ENCODE measurements around the gene RAB34. TPM values are rescaled to one million over a fixed set of nuclear protein-coding genes. Genes with fewer than 3 reads are reported as not detected.
A peak's percentile ranks its signal among the peaks of the same experiment; 100 is the strongest.

The RAB34 gene
- total RNA-seq, 1 donor from 2014 or later = 41.7 TPM

DNA sequence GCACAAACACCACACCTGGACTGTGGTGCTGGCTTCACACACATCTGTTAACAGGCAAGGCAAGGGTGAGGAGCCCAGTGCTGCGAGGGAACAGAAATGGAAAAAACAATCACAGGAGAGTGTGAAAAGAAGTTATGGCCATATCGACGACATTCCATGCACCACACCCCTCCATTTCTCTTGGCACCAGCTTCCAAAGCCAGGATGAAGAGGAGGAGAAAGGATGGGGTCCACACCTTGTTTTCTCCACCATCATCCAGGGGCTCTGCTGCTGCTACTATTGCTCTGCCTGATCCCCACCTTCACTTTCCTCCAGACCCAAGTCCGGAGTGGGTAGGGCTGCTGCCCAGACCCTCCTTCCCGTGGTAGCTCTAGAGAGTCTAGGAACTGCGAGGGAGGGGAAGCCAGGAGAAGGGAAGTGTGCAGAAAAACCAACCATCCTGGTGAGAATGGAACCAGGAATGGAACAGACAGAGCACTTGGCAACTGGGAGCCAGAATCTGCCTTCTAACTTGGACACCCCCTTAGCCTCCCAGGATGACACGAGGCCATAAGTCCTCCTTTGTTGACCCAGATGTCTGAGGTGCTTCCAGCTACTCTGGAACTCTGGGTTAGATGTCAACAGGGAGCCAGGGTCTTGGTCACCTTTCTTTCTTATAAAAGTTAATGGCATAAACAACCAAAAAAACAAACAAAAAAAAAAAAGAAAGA is 4.8 kb downstream of the RAB34 start:
- no peak for DNase-seq (ENCODE audit: low read depth, low spot score)

- no peak for DNase-seq (ENCODE audit: low read depth, low spot score)
These were observed 5.5 kb downstream of the RAB34 start for GRCh38 chr17:28712032-28712704.

DNA sequence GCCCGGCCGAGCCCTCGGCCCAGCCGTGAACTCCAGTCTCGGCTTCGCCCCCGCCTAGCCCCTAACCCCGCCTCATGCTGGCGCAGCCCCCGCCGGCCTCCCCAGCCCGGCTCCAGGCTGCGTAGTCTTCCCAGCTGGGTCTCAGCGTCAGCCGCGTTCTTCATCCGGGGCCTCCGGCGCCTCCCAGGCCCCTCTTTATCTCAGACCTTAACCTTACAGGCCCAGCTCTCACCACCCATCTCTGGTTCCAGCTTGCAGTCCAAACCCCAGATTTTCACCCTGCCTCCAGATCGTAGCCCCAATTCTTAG is 6.0 kb downstream of the RAB34 start, which contains the start of gene PROCA1:
Gene PROCA1 (minus strand): TSS at position 166 of the 309 bp plus-strand sequence. CDS start 228 bp downstream, outside the sequence.
- no peak for DNase-seq (ENCODE audit: low read depth, low spot score)

- DNase-seq (ENCODE audit: low read depth, low spot score) = peak; percentile 59
These were observed 6.6 kb downstream of the RAB34 start for GRCh38 chr17:28710861-28711722.

DNA sequence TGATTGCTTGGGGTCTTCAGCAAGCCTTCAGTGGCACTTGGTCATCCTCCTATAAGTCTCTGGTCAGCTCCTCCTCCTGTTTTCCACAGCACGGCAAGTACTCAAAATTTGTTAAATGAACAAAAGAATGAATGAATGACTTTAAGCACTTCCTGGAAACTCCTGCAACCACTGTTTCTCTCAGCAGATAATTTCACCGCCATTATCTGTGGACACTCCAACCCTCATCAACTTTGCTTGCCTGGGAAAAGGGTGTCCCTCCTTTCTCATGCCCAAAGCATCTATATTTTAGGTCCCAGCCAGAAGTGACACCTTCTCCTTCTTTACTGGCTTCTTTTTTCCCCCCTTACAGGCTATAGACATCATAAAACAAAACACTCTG is 10.3 kb downstream of the RAB34 start:
- no peak for DNase-seq (ENCODE audit: low read depth, low spot score)

GRCh38 chr17:28706471-28707338 is 11.0 kb downstream of the RAB34 start:
- DNase-seq (ENCODE audit: low read depth, low spot score) = no peak

DNA sequence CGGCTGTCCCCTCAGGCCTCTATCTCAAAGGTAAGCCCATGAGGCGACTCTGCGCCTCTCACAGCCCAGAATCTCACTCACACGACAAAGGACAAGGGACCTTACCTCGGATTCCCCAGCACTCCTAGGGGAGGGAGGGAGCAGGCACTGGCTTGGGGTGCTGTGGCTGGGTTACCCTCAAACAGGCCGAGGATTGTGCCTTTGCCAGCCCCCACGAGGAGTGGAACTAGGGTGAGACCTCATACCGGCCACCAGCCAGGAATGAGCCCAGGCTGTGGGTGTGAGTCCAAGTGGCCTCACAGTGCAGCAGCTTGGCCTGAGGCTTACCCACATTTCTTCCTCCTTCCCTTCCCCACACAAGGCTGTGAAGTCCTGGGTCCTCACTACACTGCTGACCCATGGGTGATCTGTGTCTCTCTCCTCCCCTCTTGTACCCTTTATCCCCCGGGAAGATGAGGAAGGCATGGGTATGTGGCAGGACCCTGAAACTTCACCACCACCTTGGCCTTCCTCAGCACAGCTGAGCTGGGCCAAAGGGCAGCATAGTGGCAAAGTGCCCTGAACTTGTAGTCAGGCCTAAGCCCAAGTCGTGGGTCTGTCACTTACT is 11.8 kb downstream of the RAB34 start:
- DNase-seq (ENCODE audit: low read depth, low spot score) = no peak

DNA sequence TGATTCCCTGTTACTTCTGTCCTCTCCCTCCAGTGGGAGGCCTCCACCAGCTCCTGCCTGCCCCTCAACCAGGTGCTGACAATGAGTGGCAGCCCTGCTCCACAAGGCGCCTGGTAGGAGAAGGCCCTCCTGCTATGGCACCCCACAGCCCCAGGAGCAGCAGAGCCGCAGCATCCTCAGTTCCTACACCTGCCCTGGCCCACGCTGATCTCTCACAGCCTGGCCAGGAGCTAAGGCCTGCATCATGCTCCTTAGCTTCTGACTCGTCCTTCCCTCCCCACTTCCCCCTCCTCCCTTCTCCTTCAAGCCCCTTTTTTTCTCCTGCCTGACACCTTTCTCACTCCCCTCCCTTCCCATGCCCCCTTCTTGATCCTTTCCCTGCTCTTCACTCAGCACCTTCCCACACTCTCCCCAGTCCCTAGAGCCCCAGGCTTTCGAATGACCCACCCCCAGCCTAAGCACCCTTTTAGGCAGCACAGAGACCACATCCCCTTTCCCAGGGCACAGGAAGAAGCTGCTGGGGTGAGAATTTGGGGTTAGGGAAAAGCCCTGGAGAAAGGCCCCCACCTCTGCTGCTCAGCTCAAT is 12.5 kb downstream of the RAB34 start:
- no peak for DNase-seq (ENCODE audit: low read depth, low spot score)

GRCh38 chr17:28704219-28704858 is 13.3 kb downstream of the RAB34 start:
- no peak for DNase-seq (ENCODE audit: low read depth, low spot score)

- DNase-seq (ENCODE audit: low read depth, low spot score) = no peak
These were observed 14.0 kb downstream of the RAB34 start for GRCh38 chr17:28703552-28704218.

GRCh38 chr17:28702752-28703150 is 14.9 kb downstream of the RAB34 start:
- DNase-seq (ENCODE audit: low read depth, low spot score) = no peak

DNA sequence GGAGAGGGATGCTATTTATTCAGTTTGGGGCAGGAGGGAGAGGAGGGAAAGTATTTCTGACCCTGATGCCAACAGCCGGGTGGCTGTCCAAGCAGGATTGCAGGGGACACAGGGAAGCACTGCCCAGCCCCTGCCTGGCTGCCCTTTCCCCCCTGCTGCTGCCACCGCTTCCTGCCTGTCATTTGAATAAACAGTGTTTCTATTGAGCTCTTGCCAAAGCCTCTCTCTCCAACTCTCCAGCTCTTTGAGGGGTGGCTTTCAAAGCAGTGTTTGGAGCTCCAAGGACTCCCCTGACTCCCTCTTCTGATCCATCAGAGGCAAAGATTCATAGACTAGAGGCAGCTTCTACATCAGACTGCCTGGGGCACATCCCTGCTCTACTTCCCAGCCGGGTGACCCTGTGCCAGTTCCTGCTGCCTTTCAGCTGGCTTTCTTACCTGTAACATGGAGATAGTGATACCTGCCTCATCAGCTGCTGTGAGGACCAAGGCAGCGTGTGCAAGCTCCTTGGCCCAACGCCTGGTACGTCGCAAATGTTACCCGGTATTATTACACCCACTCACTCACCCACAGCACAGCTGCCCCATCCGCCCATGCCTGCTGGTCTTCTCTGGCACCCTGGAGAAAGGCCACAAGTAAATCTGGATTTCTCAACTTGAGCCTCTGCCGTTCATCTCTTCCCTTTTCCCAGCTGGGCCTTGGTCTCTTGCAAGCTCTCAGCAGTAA is 15.5 kb downstream of the RAB34 start:
- DNase-seq (ENCODE audit: low read depth, low spot score) = no peak

DNA sequence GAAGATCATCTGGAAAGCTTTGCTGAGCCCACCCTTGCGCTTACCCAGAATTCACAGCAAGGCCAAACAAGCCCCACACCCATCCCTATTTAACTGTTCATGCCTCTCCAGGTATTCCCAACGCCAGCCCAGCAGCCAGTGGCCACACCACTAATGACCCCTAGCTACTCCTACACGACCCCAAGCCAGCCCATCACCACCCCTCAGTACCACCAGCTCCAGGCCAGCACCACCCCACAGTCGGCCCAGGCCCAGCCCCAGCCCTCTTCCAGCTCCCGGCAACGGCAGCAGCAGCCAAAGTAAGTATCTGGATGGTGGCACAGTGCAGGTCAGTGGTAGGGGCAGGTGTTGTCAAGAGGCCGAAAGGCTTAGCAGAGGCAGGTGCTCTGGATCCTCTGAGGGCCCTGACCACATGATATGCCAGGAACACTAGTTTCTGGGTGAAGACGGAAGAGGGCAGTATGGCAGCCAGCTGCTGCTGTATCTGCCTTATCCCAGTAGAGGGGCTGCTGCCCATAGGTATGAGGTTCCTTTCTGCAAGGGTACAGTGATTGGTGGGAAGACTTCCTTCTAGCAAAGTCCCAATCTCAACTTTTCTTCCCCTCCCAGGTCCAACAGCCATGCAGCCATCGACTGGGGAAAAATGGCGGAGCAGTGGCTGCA is 16.7 kb downstream of the RAB34 start:
- no peak for DNase-seq (ENCODE audit: low read depth, low spot score)

DNA sequence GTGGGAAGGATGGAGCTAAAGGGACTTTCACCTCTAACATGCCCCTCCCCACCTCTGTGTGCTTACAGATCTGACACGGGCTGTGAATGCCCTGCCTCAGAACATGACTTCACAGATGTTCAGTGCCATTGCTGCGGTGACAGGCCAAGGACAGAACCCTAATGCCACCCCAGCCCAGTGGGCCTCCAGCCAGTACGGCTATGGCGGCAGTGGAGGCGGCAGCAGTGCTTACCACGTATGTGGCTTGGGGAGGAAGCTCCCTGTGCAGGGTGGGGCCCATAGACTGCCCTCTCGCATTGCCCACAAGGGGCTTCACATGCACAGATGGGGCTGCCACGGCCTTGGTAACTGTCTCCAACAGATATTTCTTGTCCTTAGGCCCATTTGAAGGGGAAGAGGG is 17.4 kb downstream of the RAB34 start:
- DNase-seq (ENCODE audit: low read depth, low spot score) = no peak

GRCh38 chr17:28698253-28698941 is 19.3 kb downstream of the RAB34 start:
- no peak for DNase-seq (ENCODE audit: low read depth, low spot score)

- no peak for DNase-seq (ENCODE audit: low read depth, low spot score)
These were observed 23.8 kb downstream of the RAB34 start for GRCh38 chr17:28693869-28694268.

- no peak for DNase-seq (ENCODE audit: low read depth, low spot score)
These were observed 28.7 kb downstream of the RAB34 start for GRCh38 chr17:28689011-28689410.

- DNase-seq (ENCODE audit: low read depth, low spot score) = no peak
These were observed 29.2 kb downstream of the RAB34 start for GRCh38 chr17:28688481-28688880.

Data from pulmonary artery endothelial cell (primary cell).